BLaER1 (cell line): ENCODE results near the gene CHMP2B.

ENCODE experiments used
- H3K27ac ChIP-seq: shearing (Covaris generic); formaldehyde crosslinking; 2 replicates; pipeline ENCODE4 v1.8.1; 2022
- H3K27me3 ChIP-seq: shearing (Covaris generic); formaldehyde crosslinking; 2 replicates; pipeline ENCODE4 v1.8.1; 2022
- H3K36me3 ChIP-seq: shearing (Covaris generic); formaldehyde crosslinking; 2 replicates; pipeline ENCODE4 v1.8.1; 2022
- H3K4me1 ChIP-seq: shearing (Covaris generic); formaldehyde crosslinking; 2 replicates; pipeline ENCODE4 v1.8.1; 2022
- H3K4me2 ChIP-seq: shearing (Covaris generic); formaldehyde crosslinking; 2 replicates; pipeline ENCODE4 v1.8.1; 2022
- H3K4me3 ChIP-seq: shearing (Covaris generic); formaldehyde crosslinking; 2 replicates; pipeline ENCODE4 v1.8.1; 2022
- H3K9ac ChIP-seq: shearing (Covaris generic); formaldehyde crosslinking; 2 replicates; pipeline ENCODE4 v1.8.1; 2022
- H3K9me3 ChIP-seq: shearing (Covaris generic); formaldehyde crosslinking; 2 replicates; pipeline ENCODE4 v1.8.1; 2022
- H4K20me1 ChIP-seq: shearing (Covaris generic); formaldehyde crosslinking; 2 replicates; pipeline ENCODE4 v1.8.1; 2022
- Cebpa-rat ChIP-seq: shearing (Covaris generic); IDR thresholded peaks from 2 replicates; pipeline ENCODE4 v1.8.1; 2022

Gene CHMP2B

GRCh38 chr3:87261925-87262324 is 34.8 kb downstream of the CHMP2B start:
- no peaks in the 10 kb centered on the region for H4K20me1 ChIP-seq
- H3K4me3 ChIP-seq, result no peak overlapping the region
- H3K27me3 ChIP-seq, result no peaks in the 10 kb centered on the region
- no peaks in the 10 kb centered on the region for H3K4me1 ChIP-seq
- no peak for TF ChIP-seq Cebpa-rat
- H3K4me2 ChIP-seq, result no peak overlapping the region
- H3K36me3 ChIP-seq, result no peaks in the 10 kb centered on the region
- no peaks in the 10 kb centered on the region for H3K9me3 ChIP-seq
- no peak overlapping the region for H3K9ac ChIP-seq
- no peak overlapping the region for H3K27ac ChIP-seq

- Histone ChIP-seq H3K27ac (no peak overlapping the region), H3K9me3 (no peaks in the 10 kb centered on the region), H3K36me3 (no peaks in the 10 kb centered on the region), H4K20me1 (no peaks in the 10 kb centered on the region), H3K4me1 (peaks cover 8% of the 10 kb centered on the region), H3K4me2 (no peak overlapping the region), H3K27me3 (no peaks in the 10 kb centered on the region), H3K9ac (no peak overlapping the region), H3K4me3 (no peak overlapping the region)
- TF ChIP-seq Cebpa-rat, result no peak
Measured at GRCh38 chr3:87267953-87268645, 41.0 kb downstream of the CHMP2B start.

GRCh38 chr3:87268646-87269211 is 41.6 kb downstream of the CHMP2B start:
- Histone ChIP-seq H4K20me1 (no peaks in the 10 kb centered on the region), H3K27ac (no peak overlapping the region), H3K9me3 (no peaks in the 10 kb centered on the region), H3K9ac (no peak overlapping the region), H3K4me1 (peaks cover 8% of the 10 kb centered on the region), H3K27me3 (no peaks in the 10 kb centered on the region), H3K4me2 (no peak overlapping the region), H3K36me3 (no peaks in the 10 kb centered on the region), H3K4me3 (no peak overlapping the region)
- no peak for TF ChIP-seq Cebpa-rat

- TF ChIP-seq Cebpa-rat, result no peak
- no peak overlapping the region for H3K4me2 ChIP-seq
- H3K9me3 ChIP-seq, result no peaks in the 10 kb centered on the region
- H3K4me3 ChIP-seq, result no peak overlapping the region
- H3K4me1 ChIP-seq, result peaks cover 8% of the 10 kb centered on the region
- no peak overlapping the region for H3K9ac ChIP-seq
- H3K36me3 ChIP-seq, result no peaks in the 10 kb centered on the region
- H4K20me1 ChIP-seq, result no peaks in the 10 kb centered on the region
- no peaks in the 10 kb centered on the region for H3K27me3 ChIP-seq
- no peak overlapping the region for H3K27ac ChIP-seq
Measured at GRCh38 chr3:87269723-87270122, 42.6 kb downstream of the CHMP2B start.

GRCh38 chr3:87270908-87271700 is 44.0 kb downstream of the CHMP2B start:
- Histone ChIP-seq H3K4me2 (peak overlapping the region; percentile 56), H3K27ac (no peak overlapping the region), H3K4me1 (peaks cover 8% of the 10 kb centered on the region)

GRCh38 chr3:87272718-87273341 is 45.7 kb downstream of the CHMP2B start:
- Histone ChIP-seq H3K4me1 (peaks cover 8% of the 10 kb centered on the region), H3K36me3 (no peaks in the 10 kb centered on the region), H3K4me2 (no peak overlapping the region), H3K9me3 (no peaks in the 10 kb centered on the region), H3K27ac (no peak overlapping the region), H3K4me3 (no peak overlapping the region), H3K9ac (no peak overlapping the region), H4K20me1 (no peaks in the 10 kb centered on the region), H3K27me3 (no peaks in the 10 kb centered on the region)
- no peak for TF ChIP-seq Cebpa-rat

More at GRCh38 chr3:87270908-87271700, 44.0 kb downstream of the CHMP2B start:
- Histone ChIP-seq H3K9ac (no peak overlapping the region), H3K36me3 (no peaks in the 10 kb centered on the region), H3K27me3 (no peaks in the 10 kb centered on the region), H4K20me1 (no peaks in the 10 kb centered on the region), H3K4me3 (no peak overlapping the region), H3K9me3 (no peaks in the 10 kb centered on the region)
- no peak for TF ChIP-seq Cebpa-rat

- no peaks in the 10 kb centered on the region for H3K27me3 ChIP-seq
- TF ChIP-seq Cebpa-rat, result no peak
- H4K20me1 ChIP-seq, result no peaks in the 10 kb centered on the region
- H3K4me1 ChIP-seq, result peaks cover 2% of the 10 kb centered on the region
- H3K4me2 ChIP-seq, result no peak within 1 kb of the TSS
- H3K9ac ChIP-seq, result no peak within 1 kb of the TSS
- no peaks in the 10 kb centered on the region for H3K9me3 ChIP-seq
- no peak within 1 kb of the TSS for H3K4me3 ChIP-seq
- no peak within 1 kb of the TSS for H3K27ac ChIP-seq
- H3K36me3 ChIP-seq, result no peaks in the 10 kb centered on the region
Measured at GRCh38 chr3:87276484-87276883, 49.4 kb downstream of the CHMP2B start, which contains the start of gene POU1F1. TSS of gene POU1F1 (minus strand) at chr3:87276584. CDS start at chr3:87276462, 122 bp downstream.

- Histone ChIP-seq H3K36me3 (no peaks in the 10 kb centered on the region), H4K20me1 (no peaks in the 10 kb centered on the region), H3K27ac (no peak overlapping the region), H3K27me3 (no peaks in the 10 kb centered on the region), H3K4me1 (no peaks in the 10 kb centered on the region), H3K4me2 (no peak overlapping the region), H3K9ac (no peak overlapping the region), H3K9me3 (no peaks in the 10 kb centered on the region), H3K4me3 (no peak overlapping the region)
- TF ChIP-seq Cebpa-rat, result no peak
Measured at GRCh38 chr3:87287011-87287410, 59.9 kb downstream of the CHMP2B start.

- TF ChIP-seq Cebpa-rat, result no peak
- Histone ChIP-seq H3K36me3 (no peaks in the 10 kb centered on the region), H3K27me3 (no peaks in the 10 kb centered on the region), H4K20me1 (no peaks in the 10 kb centered on the region), H3K4me1 (no peaks in the 10 kb centered on the region), H3K9me3 (no peaks in the 10 kb centered on the region), H3K4me2 (no peak overlapping the region), H3K4me3 (no peak overlapping the region), H3K27ac (no peak overlapping the region), H3K9ac (no peak overlapping the region)
Measured at GRCh38 chr3:87288446-87288845, 61.3 kb downstream of the CHMP2B start.
